Skeletal muscle tissue (tissue), 4 donors: ENCODE measurements around the gene KLHL29. TPM values are rescaled to one million over a fixed set of nuclear protein-coding genes. Genes with fewer than 3 reads are reported as not detected.

Source experiments
- H3K27ac ChIP-seq: one replicate; pipeline ENCODE4 v1.7.0; 2013; ENCODE audit warnings: mild to moderate bottlenecking, low read depth, low read length, inconsistent platforms
- H3K27me3 ChIP-seq, 3 donors: one replicate each; pipeline ENCODE4 v1.7.0; 2013; ENCODE audit warnings: low read length in 3 of 3; ENCODE audit not compliant: control insufficient read depth in 3 of 3, insufficient read depth in 3 of 3
- H3K36me3 ChIP-seq, 3 donors: one replicate each; pipeline ENCODE4 v1.7.0; 2013; ENCODE audit warnings: low read length in 3 of 3; ENCODE audit not compliant: control insufficient read depth in 3 of 3, insufficient read depth in 3 of 3
- H3K4me1 ChIP-seq, 3 donors: one replicate each; pipeline ENCODE4 v1.7.0; 2013; ENCODE audit warnings: low read length in 3 of 3, mild to moderate bottlenecking in 3 of 3; ENCODE audit not compliant: control insufficient read depth in 3 of 3, insufficient read depth in 3 of 3
- H3K4me3 ChIP-seq, 3 donors: one replicate each; pipeline ENCODE4 v1.7.0; 2013; ENCODE audit warnings: low read length in 3 of 3
- H3K9ac ChIP-seq, 3 donors: one replicate each; pipeline ENCODE4 v1.7.0; 2013; ENCODE audit warnings: low read length in 3 of 3, mild to moderate bottlenecking in 3 of 3, moderate library complexity in 2 of 3, low read depth in 1 of 3
- H3K9me3 ChIP-seq, 3 donors: one replicate each; pipeline ENCODE4 v1.7.0; 2013; ENCODE audit warnings: low read length in 3 of 3; ENCODE audit not compliant: control insufficient read depth in 3 of 3
- total RNA-seq: library from RNA; depleted of rRNA; stranded (reverse); fragments of >200 nt; gene quantifications from one replicate; pipeline ENCODE4 v1.2.3, GENCODE V29; 2014
- donor health status: Osteomylitis.

Gene KLHL29
- total RNA-seq, 1 donor from 2014 or later, result 3.7 TPM

GRCh38 chr2:23603581-23603980 lies 218.6 kb downstream of the KLHL29 start:
- Histone ChIP-seq H3K27ac (no peak overlapping the region), H3K4me3 (no peak overlapping the region), H3K9me3 (peaks cover 0 to 5% (median 0%) of the 10 kb centered on the region in 3 donors), H3K9ac (no peak overlapping the region), H3K27me3 (no peaks in the 10 kb centered on the region), H3K4me1 (peaks cover 17 to 23% (median 22%) of the 10 kb centered on the region in 3 donors), H3K36me3 (no peaks in the 10 kb centered on the region)

- Histone ChIP-seq H3K4me3 (no peak overlapping the region), H3K9me3 (peaks cover 0 to 5% (median 0%) of the 10 kb centered on the region in 3 donors), H3K36me3 (no peaks in the 10 kb centered on the region), H3K4me1 (peaks cover 17 to 23% (median 22%) of the 10 kb centered on the region in 3 donors), H3K9ac (no peak overlapping the region), H3K27ac (no peak overlapping the region), H3K27me3 (no peaks in the 10 kb centered on the region)
Measured at GRCh38 chr2:23604731-23605130, 219.8 kb downstream of the KLHL29 start.

- H3K36me3 ChIP-seq, result no peaks in the 10 kb centered on the region
Measured at GRCh38 chr2:23605236-23605635, 220.3 kb downstream of the KLHL29 start.

GRCh38 chr2:23606196-23606595 lies 221.2 kb downstream of the KLHL29 start:
- Histone ChIP-seq H3K27ac (no peak overlapping the region), H3K4me3 (no peak overlapping the region), H3K36me3 (no peaks in the 10 kb centered on the region), H3K4me1 (peaks cover 17 to 23% (median 22%) of the 10 kb centered on the region in 3 donors), H3K27me3 (no peaks in the 10 kb centered on the region), H3K9ac (no peak overlapping the region), H3K9me3 (peaks cover 0 to 5% (median 0%) of the 10 kb centered on the region in 3 donors)

More at GRCh38 chr2:23605236-23605635, 220.3 kb downstream of the KLHL29 start:
- no peak overlapping the region for H3K9ac ChIP-seq
- no peak overlapping the region for H3K4me3 ChIP-seq
- H3K27me3 ChIP-seq, result no peaks in the 10 kb centered on the region
- H3K4me1 ChIP-seq, result peaks cover 17 to 23% (median 22%) of the 10 kb centered on the region in 3 donors
- H3K9me3 ChIP-seq, result peaks cover 0 to 5% (median 0%) of the 10 kb centered on the region in 3 donors
- H3K27ac ChIP-seq, result no peak overlapping the region

GRCh38 chr2:23606968-23607367 lies 222.0 kb downstream of the KLHL29 start:
- no peaks in the 10 kb centered on the region for H3K36me3 ChIP-seq
- no peaks in the 10 kb centered on the region for H3K27me3 ChIP-seq
- no peak overlapping the region for H3K4me3 ChIP-seq
- peaks cover 0 to 5% (median 0%) of the 10 kb centered on the region in 3 donors for H3K9me3 ChIP-seq
- H3K27ac ChIP-seq, result no peak overlapping the region
- no peak overlapping the region for H3K9ac ChIP-seq
- H3K4me1 ChIP-seq, result peaks cover 15 to 19% (median 17%) of the 10 kb centered on the region in 3 donors

- no peak overlapping the region for H3K9ac ChIP-seq
- H3K27me3 ChIP-seq, result no peaks in the 10 kb centered on the region
- H3K9me3 ChIP-seq, result peaks cover 0 to 5% (median 0%) of the 10 kb centered on the region in 3 donors
- no peaks in the 10 kb centered on the region for H3K36me3 ChIP-seq
- H3K4me3 ChIP-seq, result no peak overlapping the region
- no peak overlapping the region for H3K27ac ChIP-seq
- H3K4me1 ChIP-seq, result peaks cover 5 to 9% (median 7%) of the 10 kb centered on the region in 3 donors
Measured at GRCh38 chr2:23607925-23608324, 222.9 kb downstream of the KLHL29 start.

- Histone ChIP-seq H3K9ac (no peak overlapping the region), H3K4me3 (no peak overlapping the region), H3K27me3 (no peaks in the 10 kb centered on the region), H3K4me1 (no peaks in the 10 kb centered on the region), H3K36me3 (no peaks in the 10 kb centered on the region), H3K9me3 (peaks cover 0 to 5% (median 0%) of the 10 kb centered on the region in 3 donors), H3K27ac (no peak overlapping the region)
Measured at GRCh38 chr2:23609254-23609653, 224.3 kb downstream of the KLHL29 start.

GRCh38 chr2:23611839-23612238 lies 226.9 kb downstream of the KLHL29 start:
- Histone ChIP-seq H3K36me3 (no peaks in the 10 kb centered on the region), H3K9ac (no peak overlapping the region), H3K4me1 (peaks cover 3 to 4% (median 3%) of the 10 kb centered on the region in 3 donors), H3K9me3 (peaks cover 0 to 1% (median 0%) of the 10 kb centered on the region in 3 donors), H3K4me3 (no peak overlapping the region), H3K27me3 (no peaks in the 10 kb centered on the region), H3K27ac (no peak overlapping the region)

GRCh38 chr2:23614701-23615100 lies 229.7 kb downstream of the KLHL29 start:
- peaks cover 14 to 21% (median 18%) of the 10 kb centered on the region in 3 donors for H3K4me1 ChIP-seq
- no peaks in the 10 kb centered on the region for H3K36me3 ChIP-seq
- no peaks in the 10 kb centered on the region for H3K27me3 ChIP-seq
- no peak overlapping the region for H3K9ac ChIP-seq
- no peaks in the 10 kb centered on the region for H3K9me3 ChIP-seq
- no peak overlapping the region for H3K4me3 ChIP-seq
- no peak overlapping the region for H3K27ac ChIP-seq

GRCh38 chr2:23615216-23616020 lies 230.4 kb downstream of the KLHL29 start:
- Histone ChIP-seq H3K9ac (peak overlapping the region in 1 of 3 donors; percentile 33), H3K4me3 (no peak overlapping the region), H3K27me3 (no peaks in the 10 kb centered on the region), H3K27ac (no peak overlapping the region), H3K36me3 (no peaks in the 10 kb centered on the region), H3K4me1 (peaks cover 15 to 25% (median 22%) of the 10 kb centered on the region in 3 donors), H3K9me3 (no peaks in the 10 kb centered on the region)
